B cell (primary cell): ENCODE data around the gene RHOH. TPM values are rescaled to one million over a fixed set of nuclear protein-coding genes. Genes with fewer than 3 reads are reported as not detected.

Experiments
- ATAC-seq: fragments of 200-7000 bp; cut with Tn5 transposase; one replicate; pipeline ENCODE4 v1.10.0; 2021; ENCODE audit warnings: low read depth, mild to moderate bottlenecking, moderate number of reproducible peaks, moderate library complexity
- CTCF ChIA-PET: fragments of 350-600 bp; sonication (Branson Sonifier 250); formaldehyde crosslinking; loops from one replicate; lab custom pipeline; 2021; ENCODE audit warnings: antibody characterized with exemption, inconsistent platforms; lab: Charles Lee
- POLR2A ChIA-PET: fragments of 350-600 bp; sonication (Branson Sonifier 250); formaldehyde crosslinking; loops from one replicate; lab custom pipeline; 2021; ENCODE audit warnings: antibody characterized with exemption; lab: Charles Lee
- DNase-seq: peaks from one replicate; pipeline ENCODE4 v3.0.0; 2013
- H2AFZ ChIP-seq: 2 replicates; pipeline ENCODE4 v1.6.1; 2012; ENCODE audit warnings: mild to moderate bottlenecking, low read depth, low read length; ENCODE audit not compliant: insufficient read depth, poor library complexity, severe bottlenecking
- H3K27ac ChIP-seq, 2 donors: 1 replicate in 1 of 2; 2 replicates in 1 of 2; pipeline ENCODE4 v1.5.1; 2012 to 2013; ENCODE audit warnings: low read length in 2 of 2, mild to moderate bottlenecking in 2 of 2, moderate library complexity in 1 of 2
- H3K27me3 ChIP-seq, 4 experiments: fragments of 200-600 bp in 1 of 4; sonication (generic) in 1 of 4; replicated peaks in 1 of 4; 1 replicate in 2 of 4; 2 replicates in 2 of 4; pipeline versions ENCODE4 v1.6.1 to v1.7.0; 2013 to 2016; ENCODE audit warnings: low read length in 3 of 4, mild to moderate bottlenecking in 2 of 4, mixed read lengths in 1 of 4, moderate library complexity in 1 of 4; ENCODE audit not compliant: insufficient read depth in 4 of 4, control insufficient read depth in 3 of 4; ENCODE audit errors: control extremely low read depth in 1 of 4
- H3K36me3 ChIP-seq, 2 experiments: replicated peaks in 1 of 2; 1 replicate in 1 of 2; 2 replicates in 1 of 2; pipeline versions ENCODE4 v1.6.1 to v1.7.1; 2013; ENCODE audit warnings: low read length in 1 of 2; ENCODE audit not compliant: insufficient read depth in 2 of 2, control insufficient read depth in 1 of 2; ENCODE audit errors: control extremely low read depth in 1 of 2, extremely low read depth in 1 of 2
- H3K4me1 ChIP-seq, 2 donors: fragments of 200-600 bp in 1 of 2; sonication (generic) in 1 of 2; 1 replicate in 1 of 2; 2 replicates in 1 of 2; pipeline versions ENCODE4 v1.5.1 to v1.6.1; 2013 to 2017; ENCODE audit warnings: low read length in 2 of 2; ENCODE audit not compliant: control insufficient read depth in 2 of 2, insufficient read depth in 2 of 2
- H3K4me2 ChIP-seq: replicated peaks from 2 replicates; pipeline ENCODE3; 2012; ENCODE audit warnings: mild to moderate bottlenecking, low read depth, low read length; ENCODE audit not compliant: poor library complexity, severe bottlenecking
- H3K4me3 ChIP-seq, 5 experiments: fragments of 200-600 bp in 1 of 5; sonication (generic) in 1 of 5; 1 replicate in 3 of 5; 2 replicates in 2 of 5; pipeline versions ENCODE4 v1.5.1 to v1.7.0; 2011 to 2016; ENCODE audit warnings: low read length in 4 of 5, mild to moderate bottlenecking in 4 of 5, low read depth in 2 of 5, control low read depth in 1 of 5, moderate library complexity in 1 of 5; ENCODE audit not compliant: insufficient read depth in 1 of 5; ENCODE audit errors: control extremely low read depth in 1 of 5, extremely low read depth in 1 of 5
- H3K79me2 ChIP-seq: fragments of 200-600 bp; sonication (generic); one replicate; pipeline ENCODE4 v1.6.0; 2016; ENCODE audit warnings: low read length; ENCODE audit not compliant: control insufficient read depth, insufficient read depth
- H3K9ac ChIP-seq: fragments of 200-600 bp; sonication (generic); 2 replicates; pipeline ENCODE4 v1.6.1; 2017; ENCODE audit warnings: mild to moderate bottlenecking, low read length, moderate library complexity
- H3K9me3 ChIP-seq, 3 donors: one replicate each; pipeline versions ENCODE4 v1.6.1 to v1.7.1; 2013; ENCODE audit warnings: low read length in 2 of 3; ENCODE audit not compliant: control insufficient read depth in 2 of 3, insufficient read depth in 1 of 3; ENCODE audit errors: control extremely low read depth in 1 of 3
- H4K20me1 ChIP-seq: 2 replicates; pipeline ENCODE4 v1.6.0; 2012; ENCODE audit warnings: mild to moderate bottlenecking, low read length; ENCODE audit not compliant: insufficient read depth, control insufficient read depth, poor library complexity, severe bottlenecking
- H3K27ac Mint-ChIP-seq: one replicate; pipeline ENCODE4 v1.8.0; 2021; ENCODE audit warnings: mixed read lengths
- H3K27me3 Mint-ChIP-seq: one replicate; pipeline ENCODE4 v1.8.0; 2021; ENCODE audit warnings: mixed read lengths
- H3K4me1 Mint-ChIP-seq: one replicate; pipeline ENCODE4 v1.8.0; 2021; ENCODE audit warnings: mixed read lengths
- H3K4me3 Mint-ChIP-seq: one replicate; pipeline ENCODE4 v1.8.0; 2021; ENCODE audit warnings: mixed read lengths
- H3K9me3 Mint-ChIP-seq: one replicate; pipeline ENCODE4 v1.8.0; 2022; ENCODE audit warnings: mixed read lengths; ENCODE audit not compliant: insufficient read depth
- EZH2 ChIP-seq: IDR thresholded peaks from 2 replicates; pipeline ENCODE4 v1.6.1; 2012; ENCODE audit warnings: borderline replicate concordance, low read depth, mild to moderate bottlenecking, moderate library complexity, low read length; ENCODE audit not compliant: insufficient read depth, poor library complexity, severe bottlenecking
- WGBS: methylation state at CpG from one replicate; pipeline ENCODE4 v1.1.5; 2013; ENCODE audit warnings: missing lambda C conversion rate; ENCODE audit not compliant: insufficient coverage; 5-methylcytosine and 5-hydroxymethylcytosine counted together
- intact Hi-C: fragments of 100-400 bp; cut with micrococcal nuclease; formaldehyde crosslinking; loops from one replicate; pipeline ENCODE4 v1.10.0; 2022
- polyA plus RNA-seq: library from polyadenylated mRNA; depleted of rRNA; stranded (reverse); fragments of >200 nt; gene quantifications from 2 replicates; pipeline ENCODE4 v1.2.3, GENCODE V29; 2012
- total RNA-seq, 2 donors: library from RNA; stranded (reverse); fragments of 120-200 nt in 1 of 2; gene quantifications; 1 replicate in 1 of 2; 2 replicates in 1 of 2; pipeline versions ENCODE4 v1.2.3 to v1.2.4, GENCODE V29; 2013 to 2022
- TF ChIP-seq, protein P1 (sequence below): fragments of 200-600 bp; IDR thresholded peaks from one replicate; pipeline ENCODE4 v1.8.0; 2022; ENCODE audit warnings: antibody characterized with exemption, mild to moderate bottlenecking

The RHOH gene
- total and polyA plus RNA-seq, 2 donors (not counting 1 experiment from before 2014, with no cell fraction given), result 118 to 209 TPM

DNA sequence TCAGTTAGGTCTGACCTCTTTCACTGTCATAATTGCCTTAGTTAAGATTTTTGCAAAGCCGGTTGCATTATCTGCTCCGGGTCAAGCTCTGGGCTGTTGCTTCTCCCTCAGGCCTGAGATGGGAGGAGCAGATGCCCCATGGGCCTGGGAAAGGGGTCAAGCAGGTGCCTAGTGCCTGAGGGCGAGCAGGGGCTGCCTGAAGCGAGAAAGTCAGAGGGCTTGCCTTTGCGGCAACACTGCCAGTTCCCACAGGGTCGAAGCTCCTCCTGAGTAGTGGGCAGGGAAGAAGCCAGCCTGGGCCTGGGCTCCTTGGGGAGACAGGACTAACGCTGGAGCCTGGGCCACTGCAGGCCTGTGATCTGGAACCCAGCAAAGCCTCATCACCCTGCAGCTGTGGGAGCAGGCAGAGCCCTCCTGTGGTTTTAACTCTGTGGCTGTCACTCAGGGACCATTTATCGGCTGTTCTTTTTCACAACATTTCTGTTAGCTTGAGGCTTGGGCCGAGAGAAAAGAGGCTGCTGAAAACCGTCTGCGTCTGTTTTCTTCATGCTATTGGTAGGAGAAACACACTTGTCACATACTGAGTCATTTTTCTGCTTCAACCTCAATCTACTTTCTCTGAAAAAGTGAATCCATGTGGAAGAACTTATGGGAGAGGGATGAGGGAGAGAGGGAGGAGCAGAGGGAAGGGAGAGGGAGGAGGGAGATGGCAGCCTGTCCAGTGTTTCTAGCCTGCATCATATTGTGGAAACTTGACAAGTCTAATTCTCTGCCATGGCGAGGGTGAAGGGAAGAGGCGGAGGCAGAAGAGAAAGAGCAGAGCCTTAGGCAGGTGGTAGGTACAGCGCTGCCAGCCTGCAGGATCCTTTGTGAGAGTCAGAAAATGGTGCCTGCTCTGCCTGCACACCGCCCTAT is 68.4 kb downstream of the RHOH start:
- Mint-ChIP-seq H3K4me3 (peak overlapping the region; percentile 56), H3K9me3 (no peaks in the 10 kb centered on the region), H3K27me3 (no peaks in the 10 kb centered on the region), H3K4me1 (peaks cover 34% of the 10 kb centered on the region), H3K27ac (peak overlapping the region; percentile 76)
- peaks cover 15% of the 10 kb centered on the region for H3K79me2 ChIP-seq
- H3K4me3 ChIP-seq, result no peak overlapping the region
- H3K4me2 ChIP-seq, result peak overlapping the region; percentile 49
- peak overlapping the region in 1 of 2 donors; percentile 11 for H3K27ac ChIP-seq
- H2AFZ ChIP-seq, result peak overlapping the region; percentile 38
- CTCF ChIA-PET, result interaction anchor here (0.8 to 1.2 kb wide), 2 partner anchors 43 to 45 kb away, joined by 3 read pairs; no protein-coding TSS in a partner anchor
- H4K20me1 ChIP-seq, result no peaks in the 10 kb centered on the region
- intact Hi-C loops, result no loop called here
- ATAC-seq (peak; percentile 74), DNase-seq (peak; percentile 37)
- H3K9ac ChIP-seq, result peak overlapping the region; percentile 8
- POLR2A ChIA-PET, result interaction anchor here (0.8 kb wide), 1 partner anchor 11 kb away, joined by 3 read pairs; no protein-coding TSS in a partner anchor
- no peaks in the 10 kb centered on the region for H3K27me3 ChIP-seq
- WGBS, result 69% methylated on average over 12 of the region's 15 CpGs
- H3K9me3 ChIP-seq, result no peaks in the 10 kb centered on the region
- peaks cover 13 to 17% of the 10 kb centered on the region in 2 donors for H3K4me1 ChIP-seq
- no peak for TF ChIP-seq EZH2
- TF ChIP-seq, protein P1, sequence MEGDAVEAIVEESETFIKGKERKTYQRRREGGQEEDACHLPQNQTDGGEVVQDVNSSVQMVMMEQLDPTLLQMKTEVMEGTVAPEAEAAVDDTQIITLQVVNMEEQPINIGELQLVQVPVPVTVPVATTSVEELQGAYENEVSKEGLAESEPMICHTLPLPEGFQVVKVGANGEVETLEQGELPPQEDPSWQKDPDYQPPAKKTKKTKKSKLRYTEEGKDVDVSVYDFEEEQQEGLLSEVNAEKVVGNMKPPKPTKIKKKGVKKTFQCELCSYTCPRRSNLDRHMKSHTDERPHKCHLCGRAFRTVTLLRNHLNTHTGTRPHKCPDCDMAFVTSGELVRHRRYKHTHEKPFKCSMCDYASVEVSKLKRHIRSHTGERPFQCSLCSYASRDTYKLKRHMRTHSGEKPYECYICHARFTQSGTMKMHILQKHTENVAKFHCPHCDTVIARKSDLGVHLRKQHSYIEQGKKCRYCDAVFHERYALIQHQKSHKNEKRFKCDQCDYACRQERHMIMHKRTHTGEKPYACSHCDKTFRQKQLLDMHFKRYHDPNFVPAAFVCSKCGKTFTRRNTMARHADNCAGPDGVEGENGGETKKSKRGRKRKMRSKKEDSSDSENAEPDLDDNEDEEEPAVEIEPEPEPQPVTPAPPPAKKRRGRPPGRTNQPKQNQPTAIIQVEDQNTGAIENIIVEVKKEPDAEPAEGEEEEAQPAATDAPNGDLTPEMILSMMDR, result no peak
- H3K36me3 ChIP-seq, result no peaks in the 10 kb centered on the region

DNA sequence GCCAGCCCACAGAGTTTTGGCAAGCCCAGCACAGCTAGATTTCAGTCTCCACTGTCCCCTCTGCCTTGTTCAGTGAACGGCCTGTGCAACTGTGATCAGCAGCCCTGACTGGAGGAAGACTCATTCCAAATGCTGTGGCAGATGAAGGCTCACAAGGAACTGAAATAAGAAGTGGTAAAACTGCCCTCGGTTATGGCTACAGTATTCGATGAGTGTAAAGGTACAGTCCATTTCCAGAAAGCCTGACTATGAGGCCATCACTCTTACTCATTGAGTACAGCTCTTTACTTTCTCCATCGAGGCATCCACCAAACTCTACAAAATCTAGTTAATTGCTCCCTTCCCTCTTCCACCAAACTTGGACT is 69.1 kb downstream of the RHOH start:
- ATAC-seq (no peak), DNase-seq (no peak)
- Histone ChIP-seq H3K4me2 (peak overlapping the region; percentile 49), H3K79me2 (peaks cover 15% of the 10 kb centered on the region), H2AFZ (peak overlapping the region; percentile 38), H3K27ac (no peak overlapping the region), H3K9me3 (no peaks in the 10 kb centered on the region), H3K9ac (no peak overlapping the region), H3K36me3 (no peaks in the 10 kb centered on the region), H3K4me1 (peaks cover 13 to 23% of the 10 kb centered on the region in 2 donors), H3K4me3 (no peak overlapping the region), H3K27me3 (no peaks in the 10 kb centered on the region), H4K20me1 (no peaks in the 10 kb centered on the region)
- no peak for TF ChIP-seq EZH2
- TF ChIP-seq, protein P1, result no peak
- peaks cover 38% of the 10 kb centered on the region for H3K4me1 Mint-ChIP-seq
- POLR2A ChIA-PET, result interaction anchor here (0.8 kb wide), 1 partner anchor 11 kb away, joined by 3 read pairs; no protein-coding TSS in a partner anchor
- CTCF ChIA-PET, result interaction anchor here (0.8 to 1.2 kb wide), 2 partner anchors 42 to 44 kb away, joined by 3 read pairs; no protein-coding TSS in a partner anchor
- no peaks in the 10 kb centered on the region for H3K27me3 Mint-ChIP-seq
- intact Hi-C loops, result no loop called here
- no peak overlapping the region for H3K27ac Mint-ChIP-seq
- no peaks in the 10 kb centered on the region for H3K9me3 Mint-ChIP-seq
- H3K4me3 Mint-ChIP-seq, result no peak overlapping the region
- 57% methylated on average over 1 of the region's 4 CpGs for WGBS
